ENCODE data around the gene AOAH. TPM values are rescaled to one million over a fixed set of nuclear protein-coding genes. Genes with fewer than 3 reads are reported as not detected.

The AOAH gene
- total and polyA plus RNA-seq, 2 of the 4 experiments (the other 2 are of a cell fraction) = not detected

DNA sequence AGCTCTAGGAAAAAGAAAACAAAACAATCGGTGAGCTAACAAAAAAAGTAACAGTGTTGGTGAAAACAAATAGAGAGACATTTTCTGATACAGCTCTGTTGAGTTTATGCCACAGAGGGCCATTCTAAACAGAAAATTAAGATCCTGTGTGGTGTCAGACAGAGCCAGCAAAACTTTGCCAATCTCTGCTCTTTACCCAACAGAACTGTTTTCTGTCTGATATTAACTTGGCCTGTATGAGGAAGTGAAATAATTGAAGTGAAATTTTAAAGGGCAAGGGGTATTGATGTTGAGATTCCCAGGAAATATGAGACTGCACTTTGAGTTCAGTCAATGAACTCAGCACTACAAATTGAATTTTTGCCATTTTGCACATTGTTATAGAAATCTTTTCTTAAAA lies 101.0 kb downstream of the AOAH start:
- WGBS, 2 experiments (ENCODE audit: extremely low coverage in 2 of 2, insufficient read length in 1 of 2) = no CpG with 5 or more reads among the region's 1 CpG
- DNase-seq = no peak
- dilution Hi-C loops (cut with HindIII; ENCODE audit: low sequenced_read_pairs, unreplicated experiment) (no loop called here), in situ Hi-C loops (cut with MboI; ENCODE audit: low sequenced_read_pairs) (no loop called here), intact Hi-C loops (cut with micrococcal nuclease) (no loop called here)
- TF ChIP-seq CTCF (conservative IDR thresholded peaks at IDR 0.05; ENCODE audit: low read depth, low read length) (no peak), MXI1 (IDR thresholded peaks at IDR 0.05; ENCODE audit: borderline replicate concordance, low read depth, low read length) (no peak), MAFK (IDR thresholded peaks at IDR 0.05; ENCODE audit: low read depth, low read length) (no peak), SMC3 (IDR thresholded peaks at IDR 0.05; ENCODE audit: low read depth, low read length) (no peak), RAD21 (IDR thresholded peaks at IDR 0.05; ENCODE audit: low read length) (no peak), NFE2L2 (IDR thresholded peaks at IDR 0.05; ENCODE audit: low read depth, low read length) (no peak), ELK1 (IDR thresholded peaks at IDR 0.05; ENCODE audit: borderline replicate concordance, low read depth, low read length) (no peak), RCOR1 (IDR thresholded peaks at IDR 0.05; ENCODE audit: insufficient replicate concordance, low read length) (no peak), CEBPB (IDR thresholded peaks at IDR 0.05; ENCODE audit: low read depth, low read length) (no peak), FOS (IDR thresholded peaks at IDR 0.05; ENCODE audit: low read depth, low read length) (no peak), BHLHE40 (IDR thresholded peaks at IDR 0.05; ENCODE audit: low read depth, low read length) (no peak), USF2 (IDR thresholded peaks at IDR 0.05; ENCODE audit: low read depth, low read length) (no peak)
- H2BK120ac ChIP-seq (ENCODE audit: low read depth, low read length) = no peak overlapping the region
- no peak overlapping the region for H2AK9ac ChIP-seq (replicated peaks; ENCODE audit: low read depth, low read length, poor library complexity)
- no peak overlapping the region for H3K56ac ChIP-seq (ENCODE audit: extremely low read depth, insufficient read depth, low read length)
- no peak overlapping the region for H4K5ac ChIP-seq (ENCODE audit: low read depth, low read length)
- H2AK5ac ChIP-seq (ENCODE audit: low read depth, low read length) = no peak overlapping the region
- no peak overlapping the region for H3K23ac ChIP-seq (ENCODE audit: low read depth, low read length)
- H2BK20ac ChIP-seq (ENCODE audit: low read depth, low read length) = no peak overlapping the region
- no peak overlapping the region for H4K8ac ChIP-seq (ENCODE audit: low read depth in 2 of 2, low read length in 2 of 2)
- H3K18ac ChIP-seq (ENCODE audit: low read depth, low read length) = no peak overlapping the region
- H3K4me2 ChIP-seq (ENCODE audit: low read depth, low read length) = no peak overlapping the region
- H4K91ac ChIP-seq (ENCODE audit: insufficient read depth, low read depth, low read length) = no peak overlapping the region
- no peak for ATAC-seq (ENCODE audit: low read depth)
- no peak overlapping the region for H3K4me3 ChIP-seq (ENCODE audit: insufficient read depth, low read depth, low read length)
- H3K79me1 ChIP-seq (ENCODE audit: low read depth in 1 of 2, low read length in 2 of 2) = no peaks in the 10 kb centered on the region
- H2AFZ ChIP-seq (replicated peaks; ENCODE audit: low read length, poor library complexity) = no peak overlapping the region
- ChIA-PET CTCF (interaction anchor here (0.7 kb wide), 1 partner anchor 17 kb away, joined by 3 read pairs; no protein-coding TSS in a partner anchor), POLR2A (ENCODE audit: unreplicated experiment) (no interaction called here)
- H4K20me1 ChIP-seq (ENCODE audit: insufficient read depth, low read length) = no peaks in the 10 kb centered on the region
- no TSS peak for BruUV-seq (replicated peaks)
- H3K9me3 ChIP-seq (ENCODE audit: control insufficient read depth, insufficient read depth, low read length) = no peaks in the 10 kb centered on the region
- no peak overlapping the region for H3K27ac ChIP-seq (ENCODE audit: insufficient read depth, low read length)
- H2BK15ac ChIP-seq (ENCODE audit: low read depth, low read length) = no peak overlapping the region
- H3K14ac ChIP-seq (replicated peaks; ENCODE audit: low read depth, low read length) = no peak overlapping the region
- no peaks in the 10 kb centered on the region for H3K36me3 ChIP-seq (ENCODE audit: control insufficient read depth, insufficient read depth, low read length)
- no peaks in the 10 kb centered on the region for H3K4me1 ChIP-seq (ENCODE audit: control insufficient read depth, insufficient read depth, low read length)
- H3K4ac ChIP-seq (ENCODE audit: low read depth, low read length) = no peak overlapping the region
- no peaks in the 10 kb centered on the region for H3K9me1 ChIP-seq (ENCODE audit: insufficient read depth, low read length)
- H3K27me3 ChIP-seq (ENCODE audit: control insufficient read depth, insufficient read depth, low read length) = peaks cover 19% of the 10 kb centered on the region
- no peak overlapping the region for H2BK5ac ChIP-seq (ENCODE audit: low read depth, low read length, poor library complexity, severe bottlenecking)
- H3K9ac ChIP-seq (ENCODE audit: low read depth, low read length) = no peak overlapping the region

Data from IMR-90 (cell line).